Raji (cell line): ENCODE data around the gene NEK2.

Source experiments
- POLR2A ChIP-seq: IDR thresholded peaks from 2 replicates; pipeline ENCODE4 v1.6.1; 2011; ENCODE audit warnings: low read depth, low read length, control low read depth; ENCODE audit not compliant: insufficient read depth

The NEK2 gene

DNA sequence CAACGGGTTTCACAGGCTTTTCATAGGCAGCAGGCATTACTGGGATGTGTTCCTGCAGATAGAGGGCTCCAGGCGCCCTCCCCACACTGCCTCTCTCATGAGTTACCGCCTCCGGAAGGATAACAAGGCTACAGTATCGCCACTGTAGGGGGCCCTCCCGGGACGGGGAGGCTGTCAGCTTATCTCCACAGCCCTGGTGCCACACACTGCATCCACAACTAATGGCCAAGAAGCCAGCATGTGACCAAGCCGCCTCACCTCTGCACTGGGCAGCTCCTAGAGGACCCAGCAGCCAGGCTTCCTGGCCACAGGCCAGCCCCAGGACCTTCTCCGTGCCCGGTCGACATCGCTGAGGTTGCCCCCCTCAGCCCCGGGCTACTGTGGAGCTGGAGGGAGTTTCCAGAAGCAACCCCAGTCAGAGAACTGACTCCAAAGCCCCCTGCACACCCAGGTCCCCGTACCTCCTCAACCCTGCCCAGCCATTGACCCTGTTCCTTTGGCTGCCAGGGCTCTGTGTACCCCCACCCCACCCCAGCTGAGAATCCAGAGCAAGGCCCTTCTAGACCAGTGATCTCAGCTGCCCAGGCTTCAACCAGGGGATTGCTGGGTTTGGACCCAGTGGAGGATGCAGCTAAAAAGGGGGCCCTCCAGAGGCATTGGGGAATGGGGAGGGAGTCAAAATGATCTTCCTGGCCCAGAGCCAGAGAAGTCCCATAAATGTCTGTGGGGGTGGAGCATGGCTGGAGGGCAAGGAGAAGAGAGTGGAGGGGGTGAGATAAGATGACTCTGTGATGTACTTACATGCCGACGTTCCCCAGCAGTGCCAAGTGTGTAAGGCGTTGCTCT lies 45.0 kb downstream of the NEK2 start:
- TF ChIP-seq POLR2A, result no peak

GRCh38 chr1:211628417-211628816 lies 47.0 kb downstream of the NEK2 start:
- TF ChIP-seq POLR2A, result no peak

DNA sequence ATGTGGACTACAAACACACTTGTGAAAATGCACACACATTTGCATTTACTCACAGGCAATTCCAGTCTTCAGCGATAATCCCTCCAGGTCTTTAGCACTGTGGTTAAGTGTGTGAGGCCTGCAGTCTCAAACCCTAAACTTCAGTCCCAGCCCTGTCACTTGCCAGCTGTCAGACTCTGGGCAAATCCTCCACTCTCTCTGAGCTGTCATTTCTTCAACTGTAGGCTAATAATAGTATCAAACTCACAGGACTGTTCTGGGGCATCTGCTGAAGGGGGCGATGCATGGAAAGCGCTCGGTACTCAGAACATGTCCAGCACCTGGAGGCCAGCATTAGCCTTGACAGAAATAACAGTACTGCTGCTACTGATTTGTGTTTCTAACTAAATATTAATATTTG lies 48.2 kb downstream of the NEK2 start:
- TF ChIP-seq POLR2A, result no peak

DNA sequence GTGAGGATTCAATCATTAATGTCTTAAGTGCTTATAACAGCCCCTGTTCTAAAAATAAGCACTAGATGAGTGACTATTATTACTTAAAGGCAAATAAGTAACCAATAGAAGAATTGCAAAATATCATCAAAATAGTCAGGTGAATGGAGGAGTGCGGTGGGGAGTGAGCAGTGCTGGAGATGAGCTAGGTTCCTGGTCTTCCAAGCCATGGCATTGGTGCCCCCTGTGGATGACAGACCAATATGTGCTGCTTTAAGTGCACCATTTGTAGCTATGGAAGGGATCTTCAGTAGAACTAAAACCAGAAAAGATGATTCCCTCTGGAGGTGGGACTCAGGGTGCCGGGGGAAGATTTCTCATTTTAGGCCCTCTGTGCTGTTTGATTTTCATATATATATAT lies 50.4 kb downstream of the NEK2 start:
- TF ChIP-seq POLR2A, result no peak

DNA sequence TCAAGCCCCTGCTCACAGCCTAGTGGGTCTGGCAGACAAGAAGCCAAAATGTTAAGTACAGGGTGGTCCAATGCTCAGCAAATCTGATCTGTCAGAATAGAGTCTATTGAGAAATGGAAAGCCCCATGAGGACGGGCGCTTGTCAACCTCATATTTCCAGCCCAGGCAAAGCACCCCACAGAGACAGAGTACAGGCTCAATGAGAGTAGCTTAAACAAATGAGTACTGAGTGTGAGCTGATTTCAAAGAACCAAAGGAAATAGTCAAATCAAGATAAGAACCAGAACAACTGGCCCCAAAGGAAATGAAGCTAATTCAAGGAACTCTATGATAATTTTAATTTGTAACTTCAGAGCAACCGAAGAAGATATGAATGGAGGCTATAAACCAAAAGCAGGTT lies 51.9 kb downstream of the NEK2 start:
- TF ChIP-seq POLR2A, result no peak

DNA sequence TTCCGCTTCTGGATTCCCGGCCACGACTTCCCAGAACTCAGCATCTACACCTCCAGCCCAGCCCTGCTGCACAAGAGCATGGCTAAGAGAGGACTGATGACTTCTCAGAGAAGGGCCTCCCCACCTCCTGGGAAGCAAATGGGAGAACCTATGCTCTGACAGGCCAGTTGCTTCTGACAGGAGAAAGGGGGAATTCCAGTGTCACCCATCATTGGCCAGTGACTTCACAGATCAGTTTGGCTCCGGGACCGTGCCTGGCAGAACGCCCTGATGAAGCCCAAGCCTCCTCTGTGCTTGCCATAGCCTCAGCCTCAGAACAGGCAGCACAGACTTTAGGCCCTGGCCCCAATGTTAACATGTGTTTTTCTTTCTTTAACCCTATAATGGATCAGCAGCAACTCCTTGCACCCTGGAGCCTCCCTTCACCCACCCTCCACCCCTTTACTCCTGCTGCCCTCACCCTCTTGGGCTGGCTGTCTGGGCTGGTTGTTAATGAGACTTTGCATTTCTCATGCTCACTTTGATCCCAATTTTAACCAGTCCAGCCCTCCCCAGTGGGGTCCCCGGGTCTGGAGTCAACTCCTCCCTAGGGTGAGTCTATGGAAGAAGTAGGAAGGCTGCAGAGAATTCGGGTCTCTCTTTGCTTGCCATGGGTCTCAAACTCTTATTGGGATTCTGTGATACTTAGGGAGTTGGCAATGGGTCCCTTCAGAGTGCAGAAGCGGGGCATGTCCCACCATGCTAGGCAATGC lies 53.8 kb downstream of the NEK2 start:
- no peak for TF ChIP-seq POLR2A

DNA sequence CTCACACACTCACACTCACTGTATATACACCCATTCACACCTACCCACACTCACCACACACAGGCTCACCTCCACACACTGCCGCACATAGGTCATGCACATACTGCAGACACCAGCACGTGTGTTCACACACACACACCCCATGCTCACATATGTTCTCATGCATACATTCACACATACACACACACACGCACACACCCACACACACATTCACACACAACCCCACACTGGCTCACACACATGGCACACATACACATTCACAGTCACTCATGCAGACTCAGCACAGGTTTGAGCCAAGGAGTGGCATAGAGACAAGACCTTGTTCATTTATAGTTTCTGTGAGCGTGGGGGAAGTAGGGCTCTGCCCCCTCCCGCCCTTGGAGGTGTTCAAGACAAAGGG lies 55.3 kb downstream of the NEK2 start:
- TF ChIP-seq POLR2A, result no peak

DNA sequence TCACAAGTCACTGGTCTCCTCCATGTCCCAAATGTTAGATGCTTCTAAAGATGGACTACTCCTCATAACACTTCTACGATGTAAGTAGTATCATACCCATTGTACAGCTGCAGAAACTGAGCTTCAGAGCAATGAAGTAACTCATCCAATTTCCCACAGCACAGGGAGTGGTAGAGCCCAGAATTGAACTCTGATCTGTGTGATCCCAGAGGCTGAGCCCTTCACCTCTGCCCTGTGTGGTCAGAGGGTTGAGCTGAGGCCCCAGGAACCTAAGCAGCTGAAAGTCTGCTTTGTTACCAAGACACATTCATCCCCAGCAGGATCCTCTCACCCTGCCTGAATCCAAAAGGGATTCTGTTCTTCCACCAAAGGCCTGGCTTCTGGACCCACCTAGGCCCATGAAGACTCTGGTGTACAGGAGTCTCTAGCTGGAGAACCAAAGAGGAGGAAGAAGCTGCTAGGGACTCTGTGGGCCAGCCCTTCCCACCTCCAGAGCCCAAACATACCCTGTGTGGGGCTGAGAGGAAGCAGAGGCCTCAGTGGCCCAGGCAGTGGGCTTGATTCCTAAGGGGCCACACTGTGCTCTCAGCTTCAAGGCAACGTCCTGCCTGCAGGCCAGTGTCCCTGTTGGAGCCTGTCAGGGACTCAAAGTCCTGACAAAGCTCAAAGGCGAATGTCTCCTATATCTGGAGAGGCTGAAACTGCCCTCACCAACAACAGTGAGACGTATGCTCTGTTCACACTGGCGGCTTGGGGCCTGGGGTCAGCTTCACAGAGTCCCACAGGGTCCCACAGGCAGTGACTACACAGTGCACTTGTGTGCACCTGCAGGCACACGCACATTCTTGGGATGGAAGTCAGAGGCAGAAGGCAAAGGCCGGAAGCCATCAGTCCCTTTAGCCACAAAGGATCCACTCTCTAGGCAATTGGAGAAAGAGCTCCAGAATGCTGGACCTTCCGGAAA lies 56.1 kb downstream of the NEK2 start:
- TF ChIP-seq POLR2A, result no peak

DNA sequence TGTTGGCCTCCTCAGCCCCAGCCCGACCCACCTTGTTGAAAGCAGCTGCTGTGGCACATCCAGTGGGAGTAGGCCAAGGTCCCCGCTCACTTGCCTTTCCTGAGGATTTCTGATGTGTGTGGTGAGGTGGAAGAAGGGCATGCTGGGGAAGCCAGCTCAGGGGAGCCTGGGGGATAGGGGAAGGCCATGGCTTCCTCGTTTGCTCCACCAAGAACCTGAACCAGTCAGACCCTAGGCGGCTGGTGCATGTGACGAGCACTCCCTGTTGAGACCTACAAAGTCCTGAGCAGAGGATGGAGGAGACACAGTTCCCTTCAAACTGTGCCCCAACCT lies 58.5 kb downstream of the NEK2 start:
- TF ChIP-seq POLR2A, result no peak

- no peak for TF ChIP-seq POLR2A
Measured at GRCh38 chr1:211616231-211616964, 59.0 kb downstream of the NEK2 start.

- TF ChIP-seq POLR2A, result no peak
Measured at GRCh38 chr1:211614615-211615014, 60.8 kb downstream of the NEK2 start.

DNA sequence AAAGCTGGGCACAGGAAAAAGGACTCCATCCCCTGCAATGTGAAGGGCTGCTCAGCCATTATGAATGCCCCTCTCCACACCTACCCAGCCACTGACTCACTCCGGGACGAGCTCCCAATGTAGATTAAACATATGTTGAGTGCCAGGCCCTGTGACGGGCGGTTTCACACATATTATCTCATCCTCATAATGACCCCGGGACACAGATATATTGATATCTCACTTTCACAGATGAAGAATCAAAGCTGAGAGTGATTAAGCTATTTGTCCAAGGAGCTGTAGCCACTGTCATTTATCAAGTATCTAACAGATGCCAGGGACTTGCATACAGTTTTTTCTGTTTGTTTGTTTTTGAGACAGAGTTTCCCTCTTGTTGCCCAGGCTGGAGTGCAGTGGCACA lies 61.5 kb downstream of the NEK2 start:
- TF ChIP-seq POLR2A, result no peak

- TF ChIP-seq POLR2A, result no peak
Measured at GRCh38 chr1:211613108-211613947, 62.1 kb downstream of the NEK2 start.

- no peak for TF ChIP-seq POLR2A
Measured at GRCh38 chr1:211612786-211613107, 62.7 kb downstream of the NEK2 start.
